ENCODE measurements around the gene UNCX.

- TF ChIP-seq EZH2 (optimal IDR thresholded peaks at IDR 0.05; ENCODE audit: low read depth, low read length) (no peak), CTCF (IDR thresholded peaks at IDR 0.05; ENCODE audit: low read length) (no peak)
Measured at GRCh38 chr7:1226186-1226901, 6.3 kb upstream of the UNCX start.
